NCI-H2196 treated with DMSO at 0.1 percent for 48 hours (cell line): Measurements from ENCODE around the gene RNF152.

Experiments used
- DNase-seq: peaks from one replicate; lab custom pipeline; 2025; ENCODE audit not compliant: unreplicated experiment; lab: John Stamatoyannopoulos, UW

The RNF152 gene

GRCh38 chr18:61894751-61895524, 2.1 kb upstream of the RNF152 start:
- no peak for DNase-seq

GRCh38 chr18:61893971-61894750, 1.4 kb upstream of the RNF152 start:
- no peak for DNase-seq

GRCh38 chr18:61893309-61893970, 633 bp upstream of the RNF152 start:
- no peak for DNase-seq

GRCh38 chr18:61891894-61892293, 913 bp downstream of the RNF152 start:
- DNase-seq, result no peak

- DNase-seq, result no peak
These were observed 1.5 kb downstream of the RNF152 start for GRCh38 chr18:61891271-61891670.

- DNase-seq, result no peak
These were observed 2.5 kb downstream of the RNF152 start for GRCh38 chr18:61890344-61890743.

GRCh38 chr18:61889541-61889940, 3.3 kb downstream of the RNF152 start:
- DNase-seq, result no peak

GRCh38 chr18:61888622-61889021, 4.2 kb downstream of the RNF152 start:
- no peak for DNase-seq

GRCh38 chr18:61887838-61888237, 5.0 kb downstream of the RNF152 start:
- no peak for DNase-seq

GRCh38 chr18:61883547-61883946, 9.3 kb downstream of the RNF152 start:
- no peak for DNase-seq

- DNase-seq, result no peak
These were observed 10.4 kb downstream of the RNF152 start for GRCh38 chr18:61882296-61883004.

GRCh38 chr18:61876899-61877298, 15.9 kb downstream of the RNF152 start:
- no peak for DNase-seq

GRCh38 chr18:61870151-61870550, 22.7 kb downstream of the RNF152 start:
- no peak for DNase-seq

- no peak for DNase-seq
These were observed 23.2 kb downstream of the RNF152 start for GRCh38 chr18:61869636-61870035.

- DNase-seq, result no peak
These were observed 27.2 kb downstream of the RNF152 start for GRCh38 chr18:61865466-61866175.

GRCh38 chr18:61861372-61861771, 31.4 kb downstream of the RNF152 start:
- DNase-seq, result no peak

- DNase-seq, result no peak
These were observed 32.5 kb downstream of the RNF152 start for GRCh38 chr18:61860302-61860701.

GRCh38 chr18:61859113-61859512, 33.7 kb downstream of the RNF152 start:
- no peak for DNase-seq

- no peak for DNase-seq
These were observed 36.1 kb downstream of the RNF152 start for GRCh38 chr18:61856678-61857077.
